ENCODE data around the gene SBF2.

GRCh38 chr11:9732453-9732852 lies 561.6 kb downstream of the SBF2 start:
- TF ChIP-seq, protein P1, sequence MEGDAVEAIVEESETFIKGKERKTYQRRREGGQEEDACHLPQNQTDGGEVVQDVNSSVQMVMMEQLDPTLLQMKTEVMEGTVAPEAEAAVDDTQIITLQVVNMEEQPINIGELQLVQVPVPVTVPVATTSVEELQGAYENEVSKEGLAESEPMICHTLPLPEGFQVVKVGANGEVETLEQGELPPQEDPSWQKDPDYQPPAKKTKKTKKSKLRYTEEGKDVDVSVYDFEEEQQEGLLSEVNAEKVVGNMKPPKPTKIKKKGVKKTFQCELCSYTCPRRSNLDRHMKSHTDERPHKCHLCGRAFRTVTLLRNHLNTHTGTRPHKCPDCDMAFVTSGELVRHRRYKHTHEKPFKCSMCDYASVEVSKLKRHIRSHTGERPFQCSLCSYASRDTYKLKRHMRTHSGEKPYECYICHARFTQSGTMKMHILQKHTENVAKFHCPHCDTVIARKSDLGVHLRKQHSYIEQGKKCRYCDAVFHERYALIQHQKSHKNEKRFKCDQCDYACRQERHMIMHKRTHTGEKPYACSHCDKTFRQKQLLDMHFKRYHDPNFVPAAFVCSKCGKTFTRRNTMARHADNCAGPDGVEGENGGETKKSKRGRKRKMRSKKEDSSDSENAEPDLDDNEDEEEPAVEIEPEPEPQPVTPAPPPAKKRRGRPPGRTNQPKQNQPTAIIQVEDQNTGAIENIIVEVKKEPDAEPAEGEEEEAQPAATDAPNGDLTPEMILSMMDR (IDR thresholded peaks at IDR 0.05; ENCODE audit: low read depth, low read length, poor library complexity, severe bottlenecking) = no peak
- no peak for TF ChIP-seq EZH2phosphoT487 (IDR thresholded peaks at IDR 0.05; ENCODE audit: borderline replicate concordance, low read length)
